K562 (cell line): ENCODE measurements around the gene SETD7. TPM values are rescaled to one million over a fixed set of nuclear protein-coding genes. Genes with fewer than 3 reads are reported as not detected.

Source experiments
- ATAC-seq: fragments of 200-7000 bp; cut with Tn5 transposase; 3 replicates; pipeline ENCODE4 v1.9.1; 2020; ENCODE audit warnings: moderate library complexity
- BruUV-seq: library from RNA; stranded (reverse); fragments of 400-500 nt; replicated peaks from 2 replicates; lab custom pipeline; 2021; lab: Mats Ljungman, UMichigan
- CTCF ChIA-PET: fragments of 300-600 bp; formaldehyde crosslinking; extraction: SDS; loops from one replicate; lab custom pipeline; 2021; ENCODE audit warnings: low intra/inter-chr PET ratio; lab: Yijun Ruan, JAX
- POLR2A ChIA-PET: fragments of 300-600, 350-650 bp; sonication (Branson Sonifier 250); formaldehyde crosslinking; extraction: SDS; loops from one replicate; lab custom pipeline; 2021; ENCODE audit warnings: antibody characterized with exemption, inconsistent platforms; lab: Yijun Ruan, JAX
- DNase-seq, 4 experiments: peaks; one replicate each; pipeline versions ENCODE4 v3.0.0 to v3.0.0-alpha.2; 2011 to 2018; ENCODE audit warnings: low spot score in 3 of 4, mixed read lengths in 3 of 4; ENCODE audit errors: extremely low read depth in 1 of 4
- FAIRE-seq: peaks from 2 replicates; lab custom pipeline; 2011; peaks lifted over from hg19 to GRCh38; lab: Jason Lieb, UNC
- H2AFZ ChIP-seq: 2 replicates; pipeline ENCODE4 v1.6.0; 2011; ENCODE audit warnings: low read depth, low read length, control low read depth, inconsistent platforms
- H3K27ac ChIP-seq: fragments of 200-600 bp; 3 replicates; pipeline ENCODE4 v1.8.0; 2011; ENCODE audit warnings: low read depth, mild to moderate bottlenecking, control low read depth, inconsistent platforms, low read length, moderate library complexity, mixed read lengths; ENCODE audit errors: extremely low read depth
- H3K27me3 ChIP-seq, 2 experiments: fragments of 300-600 bp in 1 of 2; 2 replicates in 1 of 2; 3 replicates in 1 of 2; pipeline versions ENCODE4 v1.6.0 to v1.8.0; 2011; ENCODE audit warnings: inconsistent platforms in 2 of 2, low read length in 2 of 2, mild to moderate bottlenecking in 1 of 2, mixed read lengths in 1 of 2, moderate library complexity in 1 of 2; ENCODE audit not compliant: control insufficient read depth in 2 of 2, insufficient read depth in 2 of 2
- H3K36me3 ChIP-seq: fragments of 300-600 bp; 3 replicates; pipeline ENCODE4 v1.8.0; 2011; ENCODE audit warnings: mild to moderate bottlenecking, low read length, inconsistent platforms; ENCODE audit not compliant: control insufficient read depth, insufficient read depth
- H3K4me1 ChIP-seq, 2 experiments: fragments of 200-600 bp in 1 of 2; replicated peaks in 1 of 2; 2 replicates in 1 of 2; 3 replicates in 1 of 2; pipeline versions ENCODE4 v1.5.1 to v1.8.0; 2011; ENCODE audit warnings: inconsistent platforms in 2 of 2, low read length in 2 of 2, mild to moderate bottlenecking in 1 of 2, mixed read lengths in 1 of 2, moderate library complexity in 1 of 2; ENCODE audit not compliant: control insufficient read depth in 2 of 2, insufficient read depth in 2 of 2
- H3K4me2 ChIP-seq: 2 replicates; pipeline ENCODE4 v1.6.1; 2011; ENCODE audit warnings: low read length, control low read depth, inconsistent platforms, mixed read lengths; ENCODE audit not compliant: insufficient read depth
- H3K4me3 ChIP-seq: fragments of 200-600 bp; sonication (generic), shearing (Covaris generic); 2 replicates; pipeline ENCODE4 v1.5.1; 2016; ENCODE audit warnings: control low read depth, inconsistent platforms
- H3K79me2 ChIP-seq: fragments of 200-600 bp; 3 replicates; pipeline ENCODE4 v1.8.0; 2011; ENCODE audit warnings: low read length, inconsistent platforms; ENCODE audit not compliant: control insufficient read depth, insufficient read depth
- H3K9ac ChIP-seq, 2 experiments: 2 replicates each; pipeline versions ENCODE4 v1.6.0 to v1.6.1; 2011; ENCODE audit warnings: low read depth in 2 of 2, low read length in 2 of 2, control low read depth in 1 of 2, inconsistent platforms in 1 of 2, mild to moderate bottlenecking in 1 of 2, mixed read lengths in 1 of 2; ENCODE audit not compliant: insufficient read depth in 1 of 2
- H3K9me1 ChIP-seq: one replicate; pipeline ENCODE4 v1.6.0; 2011; ENCODE audit warnings: inconsistent platforms, mild to moderate bottlenecking, low read length, moderate library complexity; ENCODE audit not compliant: control insufficient read depth, insufficient read depth
- H3K9me3 ChIP-seq: replicated peaks from 2 replicates; pipeline ENCODE4 v1.5.1; 2011; ENCODE audit warnings: low read depth, low read length, inconsistent platforms; ENCODE audit not compliant: control insufficient read depth, insufficient read depth
- H4K20me1 ChIP-seq: replicated peaks from 2 replicates; pipeline ENCODE4 v1.6.1; 2011; ENCODE audit warnings: low read length, inconsistent platforms, mixed read lengths; ENCODE audit not compliant: control insufficient read depth, insufficient read depth
- ATF1 ChIP-seq, 2 experiments: fragments of 450-650 bp in 1 of 2; IDR thresholded peaks; 2 replicates each; pipeline ENCODE4 v1.6.1; 2016; ENCODE audit warnings: missing compliant biosample characterization in 1 of 2, missing genetic modification characterization in 1 of 2
- ELF2 ChIP-seq: fragments of 250-450 bp; sonication (Bioruptor Pico); IDR thresholded peaks from 2 replicates; pipeline ENCODE4 v1.5.0; 2021; ENCODE audit warnings: mild to moderate bottlenecking
- ETV1 ChIP-seq: fragments of 450-650 bp; conservative IDR thresholded peaks from 2 replicates; pipeline ENCODE4 v1.6.1; 2016; ENCODE audit warnings: missing genetic modification characterization, control low read depth, low read depth, missing compliant biosample characterization
- EZH2 ChIP-seq: IDR thresholded peaks from 2 replicates; pipeline ENCODE4 v1.6.1; 2012; ENCODE audit warnings: low read depth, mild to moderate bottlenecking, inconsistent platforms, low read length, borderline replicate concordance
- MEF2A ChIP-seq: IDR thresholded peaks from 2 replicates; pipeline ENCODE4 v1.6.1; 2011; ENCODE audit warnings: low read depth, mild to moderate bottlenecking, low read length, moderate library complexity; ENCODE audit not compliant: control insufficient read depth
- PYGO2 ChIP-seq: fragments of 450-650 bp; IDR thresholded peaks from 2 replicates; pipeline ENCODE4 v1.6.1; 2016; ENCODE audit warnings: mild to moderate bottlenecking, missing genetic modification characterization, moderate library complexity, missing compliant biosample characterization
- SMAD2 ChIP-seq: fragments of 150-350 bp; IDR thresholded peaks from 2 replicates; pipeline ENCODE4 v1.6.1; 2014; ENCODE audit warnings: low read depth, mild to moderate bottlenecking, low read length
- SMARCB1 ChIP-seq: IDR thresholded peaks from 2 replicates; pipeline ENCODE4 v1.6.1; 2011; ENCODE audit warnings: improper control_type of control experiment, low read depth; ENCODE audit not compliant: insufficient read length
- TCF3 ChIP-seq: sonication (generic); formaldehyde crosslinking; IDR thresholded peaks from 2 replicates; pipeline ENCODE4 v1.4.0; 2020; ENCODE audit warnings: mild to moderate bottlenecking, missing genetic modification reagents
- THRA ChIP-seq: fragments of 450-650 bp; IDR thresholded peaks from 2 replicates; pipeline ENCODE4 v1.6.1; 2017; ENCODE audit warnings: mild to moderate bottlenecking, moderate library complexity
- ZZZ3 ChIP-seq: fragments of 450-650 bp; IDR thresholded peaks from 2 replicates; pipeline ENCODE4 v1.6.1; 2016; ENCODE audit warnings: antibody characterized with exemption, mild to moderate bottlenecking, moderate library complexity
- WGBS: fragments of 100-300 bp; shearing (Covaris generic); methylation state at CpG from one replicate; pipeline ENCODE4 v1.1.6; 2016; ENCODE audit warnings: low coverage, mixed read lengths; ENCODE audit not compliant: insufficient coverage; ENCODE audit errors: missing lambda C conversion rate; 5-methylcytosine and 5-hydroxymethylcytosine counted together
- in situ Hi-C: fragments of 300-500 bp; cut with MboI; formaldehyde crosslinking; loops from 4 replicates; pipeline ENCODE4 v1.15.0; 2018; ENCODE audit warnings: inconsistent platforms, mixed read lengths
- intact Hi-C: fragments of 100-400 bp; cut with micrococcal nuclease; formaldehyde crosslinking; loops from 2 replicates; pipeline ENCODE4 v1.14.2; 2022
- polyA plus RNA-seq, 8 experiments: library from polyadenylated mRNA; depleted of rRNA in 4 of 8; stranded (reverse) in 5 of 8; unstranded in 3 of 8; fragments of >200 nt; fragmentation: Nextera tagmentation in 2 of 8; fragmentation: Illumina TruSeq in 1 of 8; extraction: Ambion mirVana in 2 of 8; extraction: Trizol in 1 of 8; gene quantifications; 2 replicates each; pipeline versions ENCODE4 v1.2.1 to v1.2.3, GENCODE V29; 2011 to 2014; ENCODE audit warnings: inconsistent platforms in 1 of 8, missing spikeins in 1 of 8
- total RNA-seq, 7 experiments: library from RNA; depleted of rRNA in 6 of 7; stranded (reverse); fragments of >200 nt in 6 of 7; fragmentation: Illumina TruSeq in 2 of 7; extraction: Trizol in 2 of 7; gene quantifications; 2 replicates each; pipeline versions ENCODE4 v1.2.1 to v1.2.3, GENCODE V29; 2011 to 2021; ENCODE audit warnings: low replicate concordance in 1 of 7

The SETD7 gene
- total and polyA plus RNA-seq, 9 of the 15 experiments (the other 6 are each of a cell fraction or from before 2014, with no cell fraction given) = 0.37 to 2.4 (median 1.7) TPM

- H3K9me3 ChIP-seq = no peaks in the 10 kb centered on the region
- H4K20me1 ChIP-seq = no peaks in the 10 kb centered on the region
- 6% methylated on average over 4 of the region's 4 CpGs for WGBS
- no peak for ATAC-seq
- in situ Hi-C loops (no loop called here), intact Hi-C loops (no loop called here)
- H3K9me1 ChIP-seq = no peaks in the 10 kb centered on the region
- ChIA-PET CTCF (no interaction called here), POLR2A (interaction anchor here (1.1 to 1.2 kb wide), 2 partner anchors 11 to 12 kb away, joined by 3 to 5 read pairs; no protein-coding TSS in a partner anchor)
- TF ChIP-seq PYGO2 (no peak), SMAD2 (no peak), TCF3 (CRISPR knock-in tag) (no peak), ZZZ3 (no peak), MEF2A (no peak), ETV1 (no peak), EZH2 (no peak), ATF1 (CRISPR knock-in tag; IDR thresholded peaks at IDR 0.05) (no peak), ATF1 (tag; IDR thresholded peaks at IDR 0.05) (no peak), ELF2 (CRISPR knock-in tag) (no peak), SMARCB1 (no peak), THRA (no peak)
- no peak overlapping the region for H3K27ac ChIP-seq
- H3K79me2 ChIP-seq = no peaks in the 10 kb centered on the region
- no peak overlapping the region for H3K4me2 ChIP-seq
- FAIRE-seq = no peak
- H2AFZ ChIP-seq = no peak overlapping the region
- H3K36me3 ChIP-seq = no peaks in the 10 kb centered on the region
- DNase-seq = no peak
- H3K9ac ChIP-seq = no peak overlapping the region
- H3K4me3 ChIP-seq = no peak overlapping the region
- H3K27me3 ChIP-seq = no peaks in the 10 kb centered on the region; a peak in 2 of 5 replicates
- no TSS peak for BruUV-seq
- H3K4me1 ChIP-seq = no peaks in the 10 kb centered on the region; a peak in 2 of 5 replicates
Observed at GRCh38 chr4:139515531-139515958, 40.5 kb downstream of the SETD7 start.
